Measurements from ENCODE around the gene NADSYN1.
"Not testable (repeated sequence)": the region's sequence is repeated elsewhere in the genome, so short reads cannot be mapped to it uniquely, and the experiment has no call there.

The NADSYN1 gene

DNA sequence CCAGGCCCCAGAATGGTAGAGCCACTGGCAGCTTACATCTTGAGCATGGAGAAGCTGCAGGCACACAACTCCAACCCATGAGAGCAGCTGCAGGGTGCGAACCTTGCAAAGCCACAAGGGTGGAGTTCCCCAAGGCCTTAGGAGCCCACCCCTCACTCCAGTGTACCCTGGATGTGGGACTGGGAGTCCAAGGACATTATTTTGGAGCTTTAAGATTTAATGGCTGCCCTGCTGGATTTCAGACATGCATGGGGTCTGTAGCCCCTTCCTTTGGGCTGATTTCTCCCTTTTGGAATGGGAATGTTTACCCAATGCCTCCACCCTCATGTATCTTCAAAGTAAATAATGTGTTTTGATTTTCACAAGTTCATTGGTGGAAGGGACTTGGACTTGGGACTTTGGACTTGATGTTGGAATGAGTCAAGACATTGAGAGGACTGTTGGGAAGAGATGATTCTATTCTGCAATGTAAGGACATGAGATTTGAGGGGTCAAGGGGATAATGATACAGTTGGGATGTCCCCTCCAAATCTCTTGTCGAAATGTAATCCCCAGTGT, 73.0 kb downstream of the NADSYN1 start:
- no peak for DNase-seq (ENCODE audit: low read depth, low spot score)

DNA sequence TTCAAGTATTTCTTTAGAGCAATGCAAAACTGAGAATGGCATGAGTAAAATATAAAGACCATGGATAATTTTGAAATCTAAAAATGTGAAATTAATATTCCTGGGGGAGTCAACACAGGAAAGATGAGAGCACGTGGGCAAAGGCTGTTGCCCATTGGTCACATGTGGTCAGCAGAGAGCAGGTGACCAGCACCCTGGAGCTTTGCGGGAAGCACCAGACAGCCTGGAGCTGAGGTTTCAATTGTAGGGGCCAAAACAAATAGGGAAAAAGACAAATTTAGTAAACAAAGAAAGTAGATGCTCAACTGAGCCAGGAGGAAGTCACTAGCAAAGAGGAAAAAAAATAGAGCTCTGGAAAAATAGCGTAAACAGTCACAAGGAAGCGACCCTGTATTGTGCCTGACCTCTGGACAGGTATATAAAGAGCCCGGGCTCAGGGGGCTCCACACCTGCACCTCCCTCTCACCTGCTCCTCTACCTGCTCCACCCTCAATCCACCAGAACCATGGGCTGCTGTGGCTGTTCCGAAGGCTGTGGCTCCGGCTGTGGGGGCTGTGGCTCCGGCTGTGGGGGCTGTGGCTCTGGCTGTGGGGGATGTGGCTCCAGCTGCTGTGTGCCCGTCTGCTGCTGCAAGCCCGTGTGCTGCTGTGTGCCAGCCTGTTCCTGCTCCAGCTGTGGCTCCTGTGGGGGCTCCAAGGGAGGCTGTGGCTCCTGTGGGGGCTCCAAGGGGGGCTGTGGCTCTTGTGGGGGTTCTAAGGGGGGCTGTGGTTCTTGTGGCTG, 74.0 kb downstream of the NADSYN1 start, which contains the start of gene KRTAP5-7:
Gene KRTAP5-7, plus strand, starts transcription at position 472 of the 780 bp plus-strand sequence. Its CDS starts 34 bp downstream, at position 506.
- DNase-seq (ENCODE audit: low read depth, low spot score): not testable (repeated sequence)

DNA sequence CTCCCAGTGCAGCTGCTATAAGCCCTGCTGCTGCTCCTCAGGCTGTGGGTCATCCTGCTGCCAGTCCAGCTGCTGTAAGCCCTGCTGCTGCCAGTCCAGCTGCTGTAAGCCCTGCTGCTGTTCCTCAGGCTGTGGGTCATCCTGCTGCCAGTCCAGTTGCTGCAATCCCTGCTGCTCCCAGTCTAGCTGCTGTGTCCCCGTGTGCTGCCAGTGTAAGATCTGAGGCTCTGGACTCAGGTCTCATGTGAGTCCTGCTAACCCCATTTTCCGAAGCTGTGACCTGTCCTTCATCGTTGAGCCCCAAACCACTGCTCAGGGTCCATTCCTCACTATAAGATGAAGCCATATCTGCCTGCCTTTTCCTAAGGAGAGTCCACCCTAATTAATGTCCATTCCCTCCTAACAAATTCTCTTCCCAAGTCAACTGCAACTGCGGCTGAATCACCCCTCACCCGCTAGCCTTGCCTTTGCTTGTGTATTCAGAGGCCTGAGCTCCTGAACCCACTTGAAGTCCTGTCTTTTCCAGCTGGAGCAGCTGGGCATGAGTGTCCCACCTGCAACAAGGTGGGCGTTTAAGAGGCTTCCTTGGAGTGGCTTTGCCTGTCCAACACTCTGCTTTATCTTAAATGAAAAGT, 74.7 kb downstream of the NADSYN1 start:
- no peak for DNase-seq (ENCODE audit: low read depth, low spot score)

DNA sequence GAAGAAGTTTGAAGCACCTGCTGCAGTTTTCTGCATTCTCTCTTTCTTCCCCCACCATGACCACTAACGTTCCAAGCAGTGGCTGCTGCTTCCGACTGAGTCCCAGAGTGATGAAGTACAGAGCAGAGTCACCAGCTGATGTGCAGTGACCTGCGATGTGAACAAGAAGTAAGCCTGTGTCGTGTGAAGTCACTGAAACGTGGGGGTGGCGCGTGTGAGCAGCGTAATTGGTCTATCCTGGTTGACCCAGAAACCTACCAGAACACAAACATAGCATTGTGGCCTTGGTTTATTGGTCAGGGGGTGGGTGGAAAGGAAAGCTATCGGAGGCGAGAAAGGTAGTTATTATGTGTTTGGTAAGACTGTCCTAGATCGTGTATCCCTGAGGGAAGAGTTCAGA, 77.6 kb downstream of the NADSYN1 start:
- DNase-seq (ENCODE audit: low read depth, low spot score): no peak

DNA sequence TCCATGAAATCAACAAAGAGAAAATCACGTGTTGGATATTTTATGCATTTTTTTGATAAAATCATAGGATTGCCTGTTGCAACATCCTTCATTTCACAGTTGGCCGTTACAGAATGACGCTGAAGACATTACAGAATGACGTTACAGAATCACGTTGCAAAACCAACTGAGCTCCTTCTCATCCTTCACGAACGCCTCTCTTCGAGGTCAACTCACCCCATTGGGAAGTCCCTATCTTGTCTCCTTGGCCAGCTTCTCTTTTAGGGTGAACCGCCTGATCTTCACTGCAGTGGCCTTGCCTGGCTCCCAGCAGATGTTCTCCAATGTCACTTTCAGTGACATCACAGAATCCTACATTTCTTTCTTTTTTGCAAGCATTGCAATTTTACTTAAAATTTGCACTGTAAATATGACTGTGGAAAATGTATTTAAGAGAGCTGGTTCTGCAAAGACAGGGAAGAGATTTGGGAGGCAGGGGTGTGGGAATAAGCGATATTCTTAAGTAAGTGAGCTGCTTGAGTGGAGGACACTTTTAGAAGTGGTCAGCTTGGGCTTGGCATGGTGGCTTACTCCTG, 79.1 kb downstream of the NADSYN1 start:
- no peak for DNase-seq (ENCODE audit: low read depth, low spot score)

DNA sequence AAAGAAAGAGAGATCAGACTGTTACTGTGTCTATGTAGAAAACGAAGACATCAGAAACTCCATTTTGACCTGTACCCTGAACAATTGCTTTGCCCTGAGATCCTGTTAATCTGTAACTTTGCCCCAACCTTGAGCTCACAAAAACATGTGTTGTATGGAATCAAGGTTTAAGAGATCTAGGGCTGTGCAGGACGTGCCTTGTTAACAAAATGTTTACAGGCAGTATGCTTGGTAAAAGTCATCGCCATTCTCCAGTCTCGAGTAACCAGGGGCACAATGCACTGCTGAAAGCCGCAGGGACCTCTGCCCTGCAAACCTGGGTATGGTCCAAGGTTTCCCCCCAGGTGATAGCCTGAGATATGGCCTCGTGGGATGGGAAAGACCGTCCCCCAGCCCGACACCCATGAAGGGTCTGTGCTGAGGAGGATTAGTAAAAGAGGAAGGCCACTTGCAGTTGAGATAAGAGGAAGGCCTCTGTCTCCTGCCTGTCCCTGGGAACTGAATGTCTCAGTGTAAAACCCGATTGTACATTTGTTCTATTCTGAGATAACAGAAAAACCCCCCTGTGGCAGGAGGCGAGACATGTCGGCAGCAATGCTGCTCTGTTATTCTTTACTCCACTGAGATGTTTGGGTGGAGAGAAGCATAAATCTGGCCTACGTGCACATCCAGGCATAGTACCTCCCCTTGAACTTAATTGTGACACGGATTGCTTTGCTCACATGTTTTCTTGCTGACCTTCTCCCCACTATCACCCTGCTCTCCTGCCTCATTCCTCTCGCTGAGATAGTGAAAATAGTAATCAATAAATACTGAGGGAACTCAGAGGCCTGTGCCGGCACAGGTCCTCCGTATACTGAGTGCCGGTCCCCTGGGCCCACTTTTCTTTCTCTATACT, 82.0 kb downstream of the NADSYN1 start:
- DNase-seq (ENCODE audit: low read depth, low spot score): not testable (repeated sequence)

DNA sequence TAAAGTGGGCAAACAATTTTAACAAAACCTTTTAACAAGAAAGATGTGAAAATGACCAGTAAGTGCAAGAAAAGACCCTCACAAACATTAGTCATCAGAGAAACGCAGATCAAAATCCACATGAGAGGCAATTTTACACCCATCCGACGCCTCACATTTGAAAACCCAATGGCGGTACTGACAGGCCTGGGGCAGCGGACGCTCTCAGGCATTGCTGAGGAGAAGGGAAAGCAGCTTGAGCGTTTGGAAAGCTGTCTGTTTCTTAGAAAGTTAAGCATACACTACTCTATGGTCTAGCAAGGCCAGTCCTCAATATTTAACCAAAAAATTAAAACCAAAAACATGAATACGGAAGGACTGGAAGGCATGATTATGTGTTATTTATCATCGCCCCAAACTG, 82.8 kb downstream of the NADSYN1 start:
- no peak for DNase-seq (ENCODE audit: low read depth, low spot score)

DNA sequence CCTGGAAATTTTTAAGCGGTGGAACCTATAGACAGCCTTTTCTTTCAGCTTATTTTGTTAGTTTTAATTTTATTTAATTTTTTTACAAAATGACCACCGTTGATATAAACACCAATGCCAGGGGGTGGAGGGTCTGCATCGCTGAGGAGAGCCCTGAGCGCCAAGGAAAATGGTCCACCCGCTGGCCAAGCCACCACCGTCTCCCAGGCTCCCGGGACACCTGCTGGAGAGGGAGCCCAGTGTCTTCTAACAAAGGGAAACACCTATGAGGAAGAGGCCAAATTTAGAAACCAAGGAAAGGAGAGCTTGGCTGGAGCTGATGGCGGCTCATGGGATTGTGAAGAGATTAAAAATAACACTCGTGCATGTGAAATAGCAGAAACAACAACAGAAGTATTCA, 84.5 kb downstream of the NADSYN1 start:
- no peak for DNase-seq (ENCODE audit: low read depth, low spot score)

DNA sequence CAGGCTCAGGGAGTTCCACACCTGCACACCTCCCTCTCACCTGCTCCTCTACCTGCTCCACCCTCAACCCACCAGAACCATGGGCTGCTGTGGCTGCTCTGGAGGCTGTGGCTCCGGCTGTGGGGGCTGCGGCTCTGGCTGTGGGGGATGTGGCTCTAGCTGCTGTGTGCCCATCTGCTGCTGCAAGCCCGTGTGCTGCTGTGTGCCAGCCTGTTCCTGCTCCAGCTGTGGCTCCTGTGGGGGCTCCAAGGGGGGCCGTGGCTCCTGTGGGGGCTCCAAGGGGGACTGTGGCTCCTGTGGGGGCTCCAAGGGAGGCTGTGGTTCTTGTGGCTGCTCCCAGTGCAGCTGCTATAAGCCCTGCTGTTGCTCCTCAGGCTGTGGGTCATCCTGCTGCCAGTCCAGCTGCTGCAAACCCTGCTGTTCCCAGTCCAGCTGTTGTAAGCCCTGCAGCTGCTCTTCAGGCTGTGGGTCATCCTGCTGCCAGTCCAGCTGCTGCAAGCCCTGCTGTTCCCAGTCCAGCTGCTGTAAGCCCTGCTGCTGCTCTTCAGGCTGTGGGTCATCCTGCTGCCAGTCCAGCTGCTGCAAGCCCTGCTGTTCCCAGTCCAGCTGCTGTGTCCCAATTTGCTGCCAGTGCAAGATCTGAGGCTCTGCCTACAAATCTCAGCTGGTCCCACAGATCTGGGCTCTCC, 85.1 kb downstream of the NADSYN1 start, which contains the start of gene KRTAP5-8:
Gene KRTAP5-8, plus strand, starts transcription at position 49 of the 689 bp plus-strand sequence. Its CDS starts 31 bp downstream, at position 80.
- not testable (repeated sequence) for DNase-seq (ENCODE audit: low read depth, low spot score)

DNA sequence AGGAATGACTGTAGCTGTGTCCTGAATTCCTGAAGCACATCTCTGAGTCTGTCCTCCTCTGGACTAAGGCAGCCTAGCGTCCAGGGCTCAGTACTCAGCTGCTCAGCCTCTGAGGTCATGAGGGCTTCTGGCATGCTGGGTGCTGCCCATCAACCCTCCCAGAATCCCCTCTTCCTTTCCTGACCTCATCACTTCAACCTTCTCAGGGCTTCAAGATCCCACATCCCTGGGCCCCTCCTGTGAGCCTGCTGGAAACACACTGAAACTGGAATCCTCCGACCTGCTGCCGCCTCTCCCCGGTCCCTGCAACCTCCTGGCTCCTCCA, 85.6 kb downstream of the NADSYN1 start:
- DNase-seq (ENCODE audit: low read depth, low spot score): no peak

DNA sequence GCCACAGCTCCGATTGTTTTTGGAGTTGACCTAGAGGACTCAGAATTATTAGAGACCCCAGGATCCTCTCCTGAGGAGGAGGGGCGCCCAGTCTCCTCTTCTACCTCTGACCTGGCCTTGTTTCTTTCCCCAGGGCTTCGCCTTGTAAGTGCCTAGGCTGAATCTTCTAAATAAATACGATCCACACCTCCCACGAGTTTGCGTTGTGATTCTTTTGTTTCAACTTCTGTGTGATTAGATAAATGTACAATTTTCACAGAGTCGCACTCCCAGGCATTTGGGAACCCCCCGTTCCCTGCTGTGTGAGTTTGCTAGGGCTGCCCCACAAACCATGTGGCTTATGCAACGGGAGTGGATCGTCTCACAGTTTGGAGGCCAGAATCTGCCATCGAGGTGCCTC, 86.0 kb downstream of the NADSYN1 start:
- no peak for DNase-seq (ENCODE audit: low read depth, low spot score)

DNA sequence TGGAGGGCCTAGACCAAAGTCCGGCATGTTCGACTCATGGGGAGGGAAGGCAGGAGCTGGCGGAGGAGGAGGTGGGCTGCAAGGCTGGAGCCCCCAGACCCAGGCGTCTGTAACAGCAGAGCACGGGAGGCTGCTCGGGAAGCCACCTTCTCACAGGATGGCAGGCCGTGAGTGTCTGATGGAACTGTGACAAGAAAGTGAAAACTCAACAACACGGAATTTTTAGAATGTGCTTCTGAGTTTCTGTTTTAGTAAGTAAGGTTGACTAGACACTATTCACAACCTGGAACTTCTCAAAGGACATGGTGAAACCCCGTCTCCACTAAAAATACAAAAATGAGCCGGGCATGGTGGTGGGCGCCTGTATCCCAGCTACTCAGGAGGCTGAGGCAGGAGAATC, 87.0 kb downstream of the NADSYN1 start:
- DNase-seq (ENCODE audit: low read depth, low spot score): not testable (repeated sequence)

DNA sequence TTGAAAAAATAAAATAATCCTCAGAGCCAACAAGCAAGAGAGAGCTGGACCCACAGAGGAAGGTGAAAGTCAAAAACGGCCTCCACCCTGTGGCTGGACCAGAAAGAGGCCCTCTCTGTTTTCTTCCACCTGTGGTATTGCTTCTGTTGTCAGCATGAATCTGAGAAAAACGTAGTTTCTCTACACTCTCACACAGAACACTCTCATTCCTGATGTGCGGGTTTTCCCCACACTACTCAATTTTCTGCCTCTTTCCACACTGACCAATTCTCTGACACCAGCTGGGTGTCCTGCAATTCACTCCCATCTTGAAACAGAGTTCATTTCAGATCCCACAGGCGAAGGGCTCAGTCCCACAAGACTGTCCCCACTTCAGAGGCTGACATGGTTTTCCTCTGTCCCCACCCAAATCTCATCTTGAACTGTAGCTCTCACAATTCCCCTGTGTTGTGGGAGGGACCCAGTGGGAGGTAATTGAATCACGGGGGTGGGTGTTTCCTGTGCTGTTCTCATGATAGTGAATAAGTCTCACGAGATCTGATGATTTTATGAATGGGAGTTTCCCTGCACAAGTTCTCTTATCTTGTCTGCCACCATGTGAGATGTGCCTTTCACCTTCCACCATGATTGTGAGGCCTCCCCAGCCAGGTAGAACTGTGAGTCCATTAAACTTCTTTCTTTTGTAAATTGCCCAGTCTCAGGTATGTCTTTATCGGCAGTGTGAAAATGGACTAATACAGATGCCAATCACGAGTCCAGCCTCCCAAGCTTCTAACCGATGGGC, 87.7 kb downstream of the NADSYN1 start:
- not testable (repeated sequence) for DNase-seq (ENCODE audit: low read depth, low spot score)

DNA sequence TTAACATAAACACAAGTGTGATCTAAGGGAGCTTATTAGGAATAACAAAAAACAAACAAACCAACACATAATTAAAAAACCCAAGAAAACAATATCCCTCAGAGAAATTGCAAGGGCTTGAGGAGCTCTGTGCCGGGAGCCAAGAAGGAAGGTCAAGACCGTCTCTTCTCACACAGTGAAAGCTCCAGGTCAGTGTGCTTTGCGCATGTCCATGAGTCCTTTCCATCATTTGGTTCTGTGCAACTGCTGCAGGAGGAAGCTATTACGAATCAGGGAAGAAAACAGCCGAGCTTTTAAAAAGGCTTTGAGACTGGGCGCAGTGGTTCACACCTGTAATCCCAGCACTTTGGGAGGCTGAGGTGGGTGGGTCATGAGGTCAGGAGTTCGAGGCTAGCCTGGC, 89.4 kb downstream of the NADSYN1 start:
- DNase-seq (ENCODE audit: low read depth, low spot score): no peak

DNA sequence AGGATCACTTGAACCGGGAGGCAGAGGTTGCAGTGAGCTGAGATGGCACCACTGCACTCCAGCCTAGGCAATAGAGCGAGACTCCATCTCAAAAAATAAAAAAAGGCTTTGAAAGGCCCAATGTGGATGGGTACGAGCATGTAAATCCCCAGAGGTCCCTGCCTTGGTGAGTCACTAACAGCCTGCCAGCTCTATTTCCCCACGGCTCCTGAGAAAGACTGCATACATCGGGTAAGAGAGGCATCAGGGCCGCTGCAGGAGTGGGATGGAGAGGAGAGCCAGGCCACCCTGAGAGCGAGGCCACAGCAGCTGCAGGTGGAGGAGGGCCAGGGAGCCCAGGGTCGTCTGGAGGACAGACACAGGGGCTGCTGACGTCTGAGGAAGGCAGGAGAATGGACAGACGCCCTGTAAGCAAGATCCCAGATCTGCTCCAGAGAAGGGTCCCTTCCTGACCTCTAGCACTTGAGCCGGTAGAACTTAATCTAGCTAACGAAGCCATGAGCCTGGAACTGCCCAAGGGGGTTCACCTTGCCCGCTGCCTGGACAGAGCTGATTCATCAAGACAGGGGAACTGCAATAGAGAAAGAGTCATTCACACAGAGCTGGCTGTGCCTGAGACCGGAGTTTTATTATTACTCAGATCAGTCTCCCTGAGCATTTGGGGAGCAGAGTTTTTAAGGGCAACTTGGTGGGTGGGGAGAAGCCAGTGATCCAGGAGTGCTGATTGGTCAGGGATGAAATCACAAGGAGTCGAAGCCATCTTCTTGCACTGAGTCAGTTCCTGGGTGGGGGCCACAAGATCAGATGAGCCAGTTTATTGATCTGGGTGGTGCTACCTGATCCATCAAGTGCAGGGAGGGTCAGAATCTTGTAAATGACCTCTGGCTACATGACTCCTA, 90.1 kb downstream of the NADSYN1 start:
- no peak for DNase-seq (ENCODE audit: low read depth, low spot score)

DNA sequence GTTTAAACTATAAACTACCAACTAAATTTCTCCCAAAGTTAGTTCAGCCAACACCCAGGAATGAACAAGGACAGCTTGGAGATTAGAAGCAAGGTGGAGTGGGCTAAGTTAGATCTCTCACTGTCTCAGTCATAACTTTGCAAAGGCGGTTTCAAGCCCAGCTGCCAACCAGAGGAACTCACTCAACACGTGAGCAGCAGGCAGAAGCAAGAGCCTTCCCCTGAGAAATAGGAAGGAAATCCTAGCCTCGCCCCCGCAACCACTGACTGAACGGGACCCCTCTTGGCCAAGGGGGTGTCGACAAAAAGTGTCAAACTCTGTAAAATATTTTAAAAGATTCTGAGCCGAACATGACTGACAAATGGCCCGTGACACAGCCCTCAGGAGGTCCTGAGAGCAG, 90.9 kb downstream of the NADSYN1 start:
- DNase-seq (ENCODE audit: low read depth, low spot score): no peak

DNA sequence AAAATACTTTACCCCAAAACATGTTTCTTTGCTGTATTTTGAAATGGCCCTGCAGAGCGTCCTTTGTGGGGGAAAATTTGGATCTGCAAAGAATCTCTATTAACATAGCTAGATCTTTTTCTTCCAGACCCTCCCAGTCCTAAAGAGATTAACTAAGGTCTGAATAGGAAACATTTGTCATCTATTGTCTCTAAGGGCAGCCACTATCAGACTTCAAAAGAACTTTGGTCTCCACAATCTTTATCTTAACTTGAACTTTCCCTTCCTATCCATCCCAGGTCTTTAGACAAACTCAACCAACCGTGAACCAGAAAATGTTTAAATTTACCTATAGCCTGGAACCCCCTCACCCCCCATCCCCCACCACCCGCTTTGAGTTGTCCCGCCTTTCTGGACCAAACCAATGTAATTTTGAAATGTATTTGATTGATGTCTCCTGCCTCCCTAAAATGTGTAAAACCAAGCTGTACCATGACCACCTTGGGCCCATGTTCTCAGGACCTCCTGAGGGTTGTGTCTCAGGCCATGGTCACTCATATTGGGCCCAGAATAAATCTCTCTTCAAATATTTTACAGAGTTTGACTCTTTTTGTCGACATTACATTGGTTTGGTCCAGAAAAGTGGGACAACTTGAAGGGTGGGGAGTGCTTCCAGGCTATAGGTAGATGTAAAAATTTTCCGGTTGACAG, 91.7 kb downstream of the NADSYN1 start:
- no peak for DNase-seq (ENCODE audit: low read depth, low spot score)

DNA sequence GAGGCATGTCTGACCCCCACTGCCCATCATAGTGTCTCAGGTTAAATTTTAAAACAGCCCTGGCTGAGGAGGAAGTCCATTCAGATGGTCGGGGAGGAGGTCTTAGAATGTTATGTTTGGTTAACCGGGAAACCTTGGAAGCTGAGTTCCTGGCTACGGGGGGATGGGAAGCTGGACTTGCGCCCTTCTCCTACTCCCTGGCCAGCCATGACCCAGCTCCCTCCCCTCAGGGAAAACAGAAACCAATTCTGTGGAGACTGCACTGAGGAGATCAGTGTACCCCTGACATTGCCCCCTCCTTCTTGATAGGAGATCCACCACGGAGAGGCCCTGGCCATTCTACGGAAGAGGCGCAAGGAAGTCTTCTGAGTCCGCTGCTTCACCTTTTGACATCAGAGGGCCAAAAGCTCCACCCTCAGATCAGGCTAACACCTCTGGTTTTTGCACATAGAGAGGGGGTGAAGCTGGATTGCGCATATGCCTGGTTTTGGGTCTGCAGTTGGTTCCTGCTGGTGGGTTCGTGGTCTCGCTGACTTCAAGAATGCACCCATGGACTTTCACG, 92.5 kb downstream of the NADSYN1 start:
- no peak for DNase-seq (ENCODE audit: low read depth, low spot score)
